SW 1271 (cell line): ENCODE measurements around the gene UTP11.

Experiments used
- DNase-seq, 2 experiments: peaks; one replicate each; lab custom pipeline; 2025; lab: John Stamatoyannopoulos, UW

The UTP11 gene

GRCh38 chr1:38003261-38004250, 9.0 kb upstream of the UTP11 start:
- no peak for DNase-seq

- DNase-seq = no peak
Measured at GRCh38 chr1:38004284-38005108, 8.0 kb upstream of the UTP11 start.

- DNase-seq = peak in 1 of 2 experiments; percentile 41
Measured at GRCh38 chr1:38005195-38006007, 7.1 kb upstream of the UTP11 start, which contains the start of gene FHL3. Gene FHL3 (minus strand): TSS chr1:38005514. CDS start chr1:37999412, 6,102 bp downstream.

- DNase-seq = no peak
Measured at GRCh38 chr1:38006008-38006828, 6.3 kb upstream of the UTP11 start.

GRCh38 chr1:38009088-38009840, 3.3 kb upstream of the UTP11 start:
- peak in 1 of 2 experiments; percentile 9 for DNase-seq

- no peak for DNase-seq
Measured at GRCh38 chr1:38009841-38010180, 2.7 kb upstream of the UTP11 start.

- no peak for DNase-seq
Measured at GRCh38 chr1:38013227-38013622, 691 bp downstream of the UTP11 start.

- DNase-seq = no peak
Measured at GRCh38 chr1:38014171-38014570, 1.6 kb downstream of the UTP11 start.

GRCh38 chr1:38014724-38015424, 2.3 kb downstream of the UTP11 start:
- DNase-seq = no peak

GRCh38 chr1:38015978-38016725, 3.6 kb downstream of the UTP11 start:
- no peak for DNase-seq

GRCh38 chr1:38018864-38019343, 6.4 kb downstream of the UTP11 start:
- peak in 1 of 2 experiments; percentile 51 for DNase-seq

- no peak for DNase-seq
Measured at GRCh38 chr1:38020396-38020795, 7.9 kb downstream of the UTP11 start.

GRCh38 chr1:38021969-38022368, 9.4 kb downstream of the UTP11 start:
- DNase-seq = no peak

GRCh38 chr1:38022810-38023209, 10.3 kb downstream of the UTP11 start:
- DNase-seq = no peak

GRCh38 chr1:38025233-38025632, 12.7 kb downstream of the UTP11 start:
- DNase-seq = no peak

GRCh38 chr1:38025664-38026063, 13.1 kb downstream of the UTP11 start:
- no peak for DNase-seq

- peak in 1 of 2 experiments; percentile 42 for DNase-seq
Measured at GRCh38 chr1:38026592-38027200, 14.2 kb downstream of the UTP11 start.
